Skeletal muscle satellite cell (primary cell): ENCODE results near the gene CLDN25. TPM values are rescaled to one million over a fixed set of nuclear protein-coding genes. Genes with fewer than 3 reads are reported as not detected.
"Not testable (repeated sequence)": the region's sequence is repeated elsewhere in the genome, so short reads cannot be mapped to it uniquely, and the experiment has no call there.

ENCODE experiments used
- H3K27me3 ChIP-seq: 2 replicates; pipeline ENCODE4 v1.7.0; 2013; ENCODE audit warnings: low read length; ENCODE audit not compliant: control insufficient read depth, insufficient read depth
- H3K36me3 ChIP-seq: 2 replicates; pipeline ENCODE4 v1.7.0; 2013; ENCODE audit warnings: mild to moderate bottlenecking, control low read depth, low read length; ENCODE audit not compliant: insufficient read depth
- H3K4me1 ChIP-seq: 2 replicates; pipeline ENCODE4 v1.7.0; 2013; ENCODE audit warnings: low read length; ENCODE audit not compliant: control insufficient read depth, insufficient read depth
- H3K4me2 ChIP-seq: 2 replicates; pipeline ENCODE4 v1.7.0; 2013; ENCODE audit warnings: mild to moderate bottlenecking, low read length
- H3K4me3 ChIP-seq: 2 replicates; pipeline ENCODE4 v1.7.0; 2013; ENCODE audit warnings: low read length
- H3K9ac ChIP-seq: 2 replicates; pipeline ENCODE4 v1.7.0; 2013; ENCODE audit warnings: mild to moderate bottlenecking, low read depth, low read length, moderate library complexity
- H3K9me3 ChIP-seq: replicated peaks from 2 replicates; pipeline ENCODE4 v1.7.0; 2013; ENCODE audit warnings: mild to moderate bottlenecking, control low read depth, low read length
- total RNA-seq: library from RNA; depleted of rRNA; stranded (reverse); fragments of >200 nt; gene quantifications from 2 replicates; pipeline ENCODE4 v1.2.3, GENCODE V29; 2012; rRNA removed

Gene CLDN25
- not detected in 2 replicates for total RNA-seq

GRCh38 chr11:113779496-113779895 lies at the start of gene CLDN25:
Gene CLDN25, plus strand, starts transcription at chr11:113779796. Its CDS starts 0 bp downstream, at chr11:113779796.
- peaks cover 30% of the 10 kb centered on the region for H3K27me3 ChIP-seq
- H3K9me3 ChIP-seq: no peaks in the 10 kb centered on the region
- no peak within 1 kb of the TSS for H3K4me2 ChIP-seq
- no peak within 1 kb of the TSS for H3K9ac ChIP-seq
- H3K4me3 ChIP-seq: no peak within 1 kb of the TSS
- H3K36me3 ChIP-seq: no peaks in the 10 kb centered on the region
- peaks cover 8% of the 10 kb centered on the region for H3K4me1 ChIP-seq

GRCh38 chr11:113730887-113731726 lies 48.5 kb upstream of the CLDN25 start:
- Histone ChIP-seq H3K4me3 (no peak overlapping the region), H3K4me1 (peaks cover 23% of the 10 kb centered on the region), H3K27me3 (no peaks in the 10 kb centered on the region), H3K36me3 (peaks cover 21% of the 10 kb centered on the region), H3K4me2 (no peak overlapping the region), H3K9ac (no peak overlapping the region), H3K9me3 (no peaks in the 10 kb centered on the region)

GRCh38 chr11:113732092-113732491 lies 47.5 kb upstream of the CLDN25 start:
- Histone ChIP-seq H3K9me3 (no peaks in the 10 kb centered on the region), H3K4me1 (peaks cover 23% of the 10 kb centered on the region), H3K36me3 (peaks cover 30% of the 10 kb centered on the region), H3K9ac (no peak overlapping the region), H3K4me3 (no peak overlapping the region), H3K4me2 (no peak overlapping the region), H3K27me3 (no peaks in the 10 kb centered on the region)

GRCh38 chr11:113736323-113736722 lies 43.3 kb upstream of the CLDN25 start:
- Histone ChIP-seq H3K4me3 (no peak overlapping the region), H3K27me3 (no peaks in the 10 kb centered on the region), H3K4me2 (no peak overlapping the region), H3K4me1 (no peaks in the 10 kb centered on the region), H3K9me3 (no peaks in the 10 kb centered on the region), H3K9ac (no peak overlapping the region), H3K36me3 (peaks cover 49% of the 10 kb centered on the region)

GRCh38 chr11:113752932-113753331 lies 26.7 kb upstream of the CLDN25 start:
- H3K36me3 ChIP-seq: peaks cover 26% of the 10 kb centered on the region
- H3K9me3 ChIP-seq: no peaks in the 10 kb centered on the region
- no peaks in the 10 kb centered on the region for H3K27me3 ChIP-seq
- no peak overlapping the region for H3K4me3 ChIP-seq
- no peak overlapping the region for H3K9ac ChIP-seq
- H3K4me1 ChIP-seq: no peaks in the 10 kb centered on the region
- H3K4me2 ChIP-seq: no peak overlapping the region

GRCh38 chr11:113760241-113760640 lies 19.4 kb upstream of the CLDN25 start:
- Histone ChIP-seq H3K27me3 (no peaks in the 10 kb centered on the region), H3K9me3 (no peaks in the 10 kb centered on the region), H3K4me2 (no peak overlapping the region), H3K36me3 (peaks cover 41% of the 10 kb centered on the region), H3K9ac (no peak overlapping the region), H3K4me1 (no peaks in the 10 kb centered on the region), H3K4me3 (no peak overlapping the region)

GRCh38 chr11:113763040-113763439 lies 16.6 kb upstream of the CLDN25 start:
- H3K4me1 ChIP-seq, H3K4me2 ChIP-seq: not testable (repeated sequence)
- peaks cover 45% of the 10 kb centered on the region for H3K36me3 ChIP-seq

GRCh38 chr11:113764527-113765219 lies 14.9 kb upstream of the CLDN25 start:
- no peak overlapping the region for H3K9ac ChIP-seq

More at GRCh38 chr11:113763040-113763439, 16.6 kb upstream of the CLDN25 start:
- not testable (repeated sequence) for H3K4me3 ChIP-seq, H3K9ac ChIP-seq, H3K9me3 ChIP-seq, H3K27me3 ChIP-seq

GRCh38 chr11:113771964-113772363 lies 7.6 kb upstream of the CLDN25 start:
- Histone ChIP-seq H3K9ac (peak overlapping the region; percentile 91), H3K9me3 (no peaks in the 10 kb centered on the region), H3K4me1 (peaks cover 6% of the 10 kb centered on the region), H3K4me3 (peak overlapping the region; percentile 79), H3K27me3 (peaks cover 12% of the 10 kb centered on the region), H3K4me2 (peak overlapping the region; percentile 88), H3K36me3 (peaks cover 24% of the 10 kb centered on the region)

More at GRCh38 chr11:113764527-113765219, 14.9 kb upstream of the CLDN25 start:
- no peaks in the 10 kb centered on the region for H3K4me1 ChIP-seq
- H3K4me3 ChIP-seq: no peak overlapping the region
- H3K4me2 ChIP-seq: no peak overlapping the region
- H3K36me3 ChIP-seq: peaks cover 42% of the 10 kb centered on the region
- no peaks in the 10 kb centered on the region for H3K9me3 ChIP-seq
- no peaks in the 10 kb centered on the region for H3K27me3 ChIP-seq

GRCh38 chr11:113773092-113773415 lies 6.5 kb upstream of the CLDN25 start:
- H3K9ac ChIP-seq: peak overlapping the region; percentile 91
- peak overlapping the region; percentile 88 for H3K4me2 ChIP-seq
- peaks cover 12% of the 10 kb centered on the region for H3K27me3 ChIP-seq
- H3K4me1 ChIP-seq: peaks cover 10% of the 10 kb centered on the region
- no peaks in the 10 kb centered on the region for H3K9me3 ChIP-seq
- H3K36me3 ChIP-seq: peaks cover 17% of the 10 kb centered on the region
- peak overlapping the region; percentile 79 for H3K4me3 ChIP-seq

GRCh38 chr11:113773416-113774173 lies 6.0 kb upstream of the CLDN25 start, which contains the start of gene ZW10:
Gene ZW10, minus strand, starts transcription at chr11:113773692. Its CDS starts 26 bp downstream, at chr11:113773666.
- H3K27me3 ChIP-seq: peaks cover 12% of the 10 kb centered on the region
- peak within 1 kb of the TSS; percentile 91 for H3K9ac ChIP-seq
- H3K4me2 ChIP-seq: peak within 1 kb of the TSS; percentile 88
- peak within 1 kb of the TSS; percentile 79 for H3K4me3 ChIP-seq
- H3K4me1 ChIP-seq: peaks cover 13% of the 10 kb centered on the region
- H3K9me3 ChIP-seq: no peaks in the 10 kb centered on the region
- peaks cover 12% of the 10 kb centered on the region for H3K36me3 ChIP-seq
